CD4-positive, alpha-beta T cell treated with Interleukin-1 beta for 1 hour (primary cell): ENCODE results near the gene CSNK2B.
"Not testable (repeated sequence)": the region's sequence is repeated elsewhere in the genome, so short reads cannot be mapped to it uniquely, and the experiment has no call there.

ENCODE experiments used
- DNase-seq, 2 donors: peaks; one replicate each; pipeline ENCODE4 v3.0.0-alpha.2; 2020 to 2022

The CSNK2B gene

DNA sequence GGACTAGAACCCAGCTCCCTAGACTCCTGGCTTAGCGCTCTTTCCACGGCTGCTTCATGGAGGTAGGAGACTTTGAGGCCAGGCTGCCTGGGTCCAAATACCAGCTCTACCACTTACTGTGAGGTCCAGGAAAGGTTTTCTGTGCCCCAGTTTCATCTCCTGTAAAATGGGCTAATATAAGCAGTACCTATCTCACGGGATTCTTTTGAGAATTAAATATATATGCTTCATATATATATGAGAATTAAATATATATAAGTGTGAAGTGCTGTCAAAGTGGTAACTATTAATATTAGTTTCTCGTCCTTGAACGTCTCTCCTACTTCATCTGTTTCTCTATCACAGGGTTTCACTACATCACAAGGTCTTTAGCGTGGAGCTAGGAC is 25.2 kb downstream of the CSNK2B start:
- no peak for DNase-seq

DNA sequence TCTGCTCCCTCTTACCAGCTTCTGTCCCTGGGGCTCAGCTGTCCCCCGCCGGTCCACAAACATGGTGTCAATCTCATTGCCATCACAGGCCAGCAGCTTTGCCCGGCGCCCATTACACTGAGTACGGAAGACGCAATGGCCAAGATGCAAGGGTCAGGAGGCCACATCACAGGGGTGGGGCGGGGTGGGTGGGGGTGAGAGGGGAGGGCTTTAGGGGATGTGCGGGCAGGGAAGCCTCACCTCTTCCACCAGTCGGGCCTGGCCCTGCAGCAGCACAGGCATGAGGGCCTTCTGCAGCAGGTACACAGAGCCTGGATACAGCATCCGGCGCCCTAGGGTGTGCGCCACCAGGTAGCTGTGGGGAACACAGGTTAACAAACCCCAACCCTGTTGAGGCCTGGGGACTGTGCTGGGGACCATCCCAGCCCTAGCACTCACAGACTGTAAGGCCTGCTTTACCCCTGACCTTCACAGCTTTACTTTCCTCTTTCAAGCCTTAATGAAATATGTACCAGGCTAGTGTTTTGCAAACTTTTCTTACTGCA is 25.8 kb downstream of the CSNK2B start:
- no peak for DNase-seq

- DNase-seq = no peak
Observed at GRCh38 chr6:31692353-31692752, 26.5 kb downstream of the CSNK2B start.

GRCh38 chr6:31692886-31693285 is 27.0 kb downstream of the CSNK2B start:
- DNase-seq = no peak

DNA sequence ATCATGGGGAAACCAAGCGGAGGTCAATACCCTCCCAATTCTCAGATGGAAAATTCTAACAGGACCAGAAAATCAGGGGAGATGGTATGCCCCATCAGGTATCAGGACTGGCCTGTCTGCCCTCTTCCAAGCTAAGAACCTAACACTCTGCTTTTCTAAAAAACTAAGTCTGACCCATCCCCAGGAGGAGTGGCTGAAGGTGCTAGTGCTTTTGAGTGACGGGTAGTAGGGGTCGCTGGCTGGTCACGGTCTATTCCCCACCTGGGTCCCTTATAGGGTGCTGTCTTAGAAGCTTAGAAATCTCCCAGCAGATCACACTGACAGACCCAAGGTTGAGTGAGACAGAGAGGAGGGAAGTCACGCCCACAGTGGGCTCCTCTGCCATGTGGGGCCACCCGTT is 27.7 kb downstream of the CSNK2B start:
- DNase-seq = no peak

- DNase-seq = no peak
Observed at GRCh38 chr6:31697555-31697954, 31.7 kb downstream of the CSNK2B start.

DNA sequence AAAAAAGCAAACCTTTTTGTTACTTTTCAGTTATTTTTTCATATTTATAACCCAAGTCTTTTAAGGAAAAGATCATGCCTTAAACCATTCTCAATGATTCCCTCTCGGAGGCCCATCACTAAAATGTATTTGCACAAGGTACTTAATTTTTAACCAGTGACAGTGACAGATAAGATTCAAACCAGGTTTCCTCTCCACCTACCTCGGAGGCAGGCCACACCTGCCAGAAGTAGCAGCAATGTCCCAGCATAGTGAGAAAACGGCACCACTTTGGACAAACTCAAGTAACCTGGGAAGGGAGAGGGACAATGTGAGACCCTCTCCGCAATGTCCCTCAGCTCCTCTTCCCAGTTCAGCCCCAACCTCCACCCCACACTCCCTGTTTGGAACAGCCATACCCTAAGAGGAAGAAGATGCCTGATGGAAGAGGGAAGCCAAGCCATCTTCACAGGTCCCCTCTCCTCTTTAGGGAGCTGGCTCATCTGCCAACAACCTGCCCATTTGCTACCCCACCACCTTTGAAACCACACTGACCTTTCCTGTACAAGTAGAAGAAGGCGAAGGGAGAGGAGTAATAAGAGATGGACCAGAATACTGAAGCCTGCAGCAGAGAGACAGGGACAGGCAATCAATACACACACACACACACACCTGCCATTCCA is 35.0 kb downstream of the CSNK2B start:
- DNase-seq = no peak

- DNase-seq = no peak
Observed at GRCh38 chr6:31701666-31702404, 36.0 kb downstream of the CSNK2B start.

DNA sequence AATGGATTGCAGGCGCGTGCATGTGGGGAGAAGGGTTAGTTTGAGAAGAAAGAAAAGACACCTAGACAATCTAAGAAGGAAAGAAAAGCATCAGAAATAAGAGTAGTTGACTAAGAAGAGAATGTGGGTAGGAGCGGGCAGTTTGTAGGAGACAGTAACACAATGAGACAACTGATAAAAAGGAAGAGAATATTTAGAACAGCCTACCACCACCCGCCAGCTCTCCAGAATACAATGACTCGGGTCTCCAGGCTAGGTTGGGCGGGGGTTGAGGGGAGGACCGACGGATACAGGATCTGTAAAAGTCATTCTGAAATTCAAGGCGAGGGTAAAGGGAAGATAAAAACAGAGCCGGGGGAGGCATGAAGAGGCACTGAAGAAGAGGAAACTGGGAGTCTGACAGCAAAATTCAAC is 36.5 kb downstream of the CSNK2B start:
- peak in 1 of 2 donors; percentile 10 for DNase-seq

DNA sequence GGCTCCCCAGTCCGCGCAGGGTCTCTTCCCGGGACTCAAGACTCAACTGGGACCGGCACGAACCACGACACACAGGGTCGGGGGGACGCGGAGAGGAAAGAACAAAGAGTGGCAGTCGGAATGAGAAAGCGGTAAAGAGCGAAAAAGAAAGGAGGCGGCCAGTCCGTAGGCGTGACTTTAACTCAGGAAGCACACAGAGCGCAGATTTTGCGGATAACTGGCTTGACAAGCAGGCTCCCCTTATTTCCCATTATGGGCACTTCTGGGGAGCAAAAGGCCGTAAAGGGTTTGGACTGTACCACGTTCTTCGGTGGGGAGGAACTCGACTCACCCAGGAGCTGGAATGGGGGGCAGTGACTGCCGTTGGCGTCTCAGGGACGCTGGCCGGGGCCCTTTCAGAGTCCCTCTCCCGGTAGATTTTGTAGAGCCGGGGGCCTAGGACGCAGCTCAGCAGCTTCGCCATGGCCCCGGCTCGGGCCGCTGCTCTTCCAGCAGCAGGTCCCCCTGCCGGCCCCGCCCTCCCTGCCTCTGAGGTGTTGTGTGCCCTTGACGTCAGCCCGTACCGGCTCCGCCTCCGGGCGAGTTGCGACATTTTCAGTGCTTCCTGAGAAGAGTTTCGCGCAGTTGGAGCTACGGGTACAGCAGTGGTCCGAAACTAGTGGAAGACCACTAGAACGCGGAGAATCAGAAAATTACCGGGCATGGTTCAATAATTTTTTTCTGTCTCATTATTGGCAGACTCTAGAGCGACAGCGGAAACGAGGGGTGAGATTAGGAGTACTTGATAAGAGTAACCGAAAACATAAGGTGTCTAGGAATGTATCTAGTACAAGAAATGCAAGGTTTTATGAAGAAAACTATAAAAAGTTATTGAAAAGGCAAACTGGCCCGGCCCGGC is 37.2 kb downstream of the CSNK2B start, which contains the start of gene ABHD16A:
Gene ABHD16A (minus strand): TSS at position 506 of the 898 bp plus-strand sequence. CDS start 43 bp downstream, at position 463.
- peak; percentile 97 to 99 for DNase-seq

DNA sequence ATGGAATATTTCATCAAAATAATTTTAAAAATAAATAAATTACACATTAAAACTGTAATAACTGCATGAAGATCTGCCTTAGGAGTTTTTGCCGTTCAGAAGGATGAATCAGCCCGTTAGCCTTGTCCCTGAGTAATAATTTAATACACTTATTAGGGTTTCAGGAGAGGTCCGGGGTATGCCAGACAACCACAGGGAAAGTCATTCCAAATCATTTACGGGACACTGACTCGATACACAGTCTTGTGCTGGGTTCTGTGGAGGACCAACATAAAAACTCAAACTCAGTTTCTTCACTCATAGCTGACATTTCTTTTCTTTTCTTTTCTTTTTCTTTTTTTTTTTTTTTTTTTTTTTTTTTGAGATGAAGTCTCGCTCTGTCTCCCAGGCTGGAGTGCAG is 40.1 kb downstream of the CSNK2B start:
- no peak for DNase-seq

- no peak for DNase-seq
Observed at GRCh38 chr6:31706599-31706998, 40.7 kb downstream of the CSNK2B start, which contains the start of gene LY6G6F. Gene LY6G6F, plus strand, starts transcription at chr6:31706866. Its CDS starts 41 bp downstream, at chr6:31706907.

- no peak for DNase-seq
Observed at GRCh38 chr6:31707701-31708100, 41.8 kb downstream of the CSNK2B start.

GRCh38 chr6:31708224-31708623 is 42.3 kb downstream of the CSNK2B start:
- no peak for DNase-seq

DNA sequence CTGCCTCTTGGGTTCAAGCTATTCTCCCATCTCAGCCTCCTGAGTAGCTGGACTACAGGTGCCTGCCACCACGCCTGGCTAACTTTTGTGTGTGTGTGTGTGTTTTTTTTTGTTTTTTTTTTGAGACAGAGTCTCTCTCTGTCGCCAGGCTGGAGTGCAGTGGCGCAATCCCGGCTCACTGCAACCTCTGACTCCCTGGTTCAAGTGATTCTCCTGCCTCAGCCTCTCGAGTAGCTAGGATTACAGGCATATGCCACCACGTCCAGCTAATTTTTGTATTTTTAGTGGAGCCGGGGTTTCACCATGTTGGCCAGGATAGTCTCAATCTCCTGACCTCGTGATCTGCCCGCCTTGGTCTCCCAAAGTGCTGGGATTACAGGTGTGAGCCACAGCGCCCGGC is 43.3 kb downstream of the CSNK2B start:
- not testable (repeated sequence) for DNase-seq

- no peak for DNase-seq
Observed at GRCh38 chr6:31710523-31711219, 44.8 kb downstream of the CSNK2B start.

- no peak for DNase-seq
Observed at GRCh38 chr6:31711233-31711632, 45.4 kb downstream of the CSNK2B start.

DNA sequence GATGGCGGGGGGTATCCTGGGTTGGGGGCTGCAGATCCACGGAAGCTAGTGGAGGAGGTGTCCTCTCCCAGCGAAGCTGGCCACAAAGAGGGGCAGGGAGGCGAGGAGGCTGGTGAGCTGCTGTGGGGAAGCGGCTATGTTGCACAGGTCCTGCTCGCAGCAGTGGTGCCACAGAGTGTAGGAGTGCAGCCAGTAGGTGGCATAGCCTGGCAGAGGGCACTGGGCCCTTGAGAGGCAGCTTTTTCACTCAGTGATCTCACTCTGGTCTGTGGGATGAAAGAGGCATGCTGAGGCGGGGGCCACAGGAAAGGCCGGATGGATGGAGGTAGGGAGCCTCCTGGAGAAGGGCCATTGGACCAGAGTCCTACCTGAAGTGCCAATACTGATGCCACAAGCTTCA is 46.4 kb downstream of the CSNK2B start:
- DNase-seq = peak; percentile 31 to 38

DNA sequence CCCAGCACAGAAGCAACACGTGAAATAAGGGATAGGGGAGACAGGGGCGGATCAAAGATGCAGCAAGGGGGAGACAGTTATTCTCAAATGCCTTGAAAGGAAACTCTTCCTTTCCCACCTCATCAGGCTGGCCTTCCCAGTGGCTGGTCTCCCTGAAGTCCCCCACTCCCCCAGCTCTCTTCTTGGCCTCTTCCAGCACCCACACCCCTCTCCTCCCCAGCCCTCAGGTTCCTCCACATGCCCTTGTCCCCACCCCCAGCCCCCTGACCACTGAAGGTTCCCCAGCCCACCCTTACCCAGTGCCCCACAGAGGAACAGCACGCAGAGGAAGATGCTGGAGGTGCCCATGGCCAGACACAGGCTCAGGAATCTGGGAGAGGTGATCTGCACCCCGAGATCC is 47.6 kb downstream of the CSNK2B start:
- no peak for DNase-seq

- DNase-seq = no peak
Observed at GRCh38 chr6:31713991-31714684, 48.3 kb downstream of the CSNK2B start.
